B cell (primary cell): ENCODE data around the gene SLCO3A1.

Source experiments
- EZH2 ChIP-seq: IDR thresholded peaks from 2 replicates; pipeline ENCODE4 v1.6.1; 2012; ENCODE audit warnings: borderline replicate concordance, low read depth, mild to moderate bottlenecking, moderate library complexity, low read length; ENCODE audit not compliant: insufficient read depth, poor library complexity, severe bottlenecking
- TF ChIP-seq, protein P1 (sequence below): fragments of 200-600 bp; IDR thresholded peaks from one replicate; pipeline ENCODE4 v1.8.0; 2022; ENCODE audit warnings: antibody characterized with exemption, mild to moderate bottlenecking

DNA sequence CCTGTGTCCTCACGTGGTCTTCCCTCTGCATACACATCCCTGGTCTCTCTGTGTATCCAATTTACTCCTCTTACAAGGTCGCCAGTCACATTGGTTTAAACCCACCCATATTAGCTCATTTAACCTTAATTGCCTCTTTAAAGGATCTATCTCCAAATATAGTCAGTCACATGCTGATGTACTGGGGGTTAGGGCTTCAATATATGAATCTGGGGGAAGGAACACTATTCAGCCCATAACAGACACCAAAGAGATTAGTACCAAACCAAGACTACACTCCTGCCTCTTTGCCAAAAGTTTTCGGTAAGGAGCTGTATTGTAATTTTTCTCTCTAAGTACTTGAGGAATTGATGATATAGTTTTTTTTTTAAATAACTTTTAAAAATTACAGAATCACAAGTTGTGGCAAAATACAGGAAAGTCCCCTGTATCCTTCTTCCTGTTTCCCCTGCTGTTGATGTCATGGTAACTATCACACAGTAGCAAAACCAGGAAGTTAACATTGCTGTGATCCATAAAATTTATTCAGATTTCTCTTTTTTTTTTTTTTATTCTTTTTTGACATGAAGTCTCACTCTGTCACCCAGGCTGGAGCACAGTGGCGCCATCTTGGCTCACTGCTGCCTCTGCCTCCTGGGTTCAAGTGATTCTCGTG lies 67.8 kb downstream of the SLCO3A1 start:
- TF ChIP-seq, protein P1, sequence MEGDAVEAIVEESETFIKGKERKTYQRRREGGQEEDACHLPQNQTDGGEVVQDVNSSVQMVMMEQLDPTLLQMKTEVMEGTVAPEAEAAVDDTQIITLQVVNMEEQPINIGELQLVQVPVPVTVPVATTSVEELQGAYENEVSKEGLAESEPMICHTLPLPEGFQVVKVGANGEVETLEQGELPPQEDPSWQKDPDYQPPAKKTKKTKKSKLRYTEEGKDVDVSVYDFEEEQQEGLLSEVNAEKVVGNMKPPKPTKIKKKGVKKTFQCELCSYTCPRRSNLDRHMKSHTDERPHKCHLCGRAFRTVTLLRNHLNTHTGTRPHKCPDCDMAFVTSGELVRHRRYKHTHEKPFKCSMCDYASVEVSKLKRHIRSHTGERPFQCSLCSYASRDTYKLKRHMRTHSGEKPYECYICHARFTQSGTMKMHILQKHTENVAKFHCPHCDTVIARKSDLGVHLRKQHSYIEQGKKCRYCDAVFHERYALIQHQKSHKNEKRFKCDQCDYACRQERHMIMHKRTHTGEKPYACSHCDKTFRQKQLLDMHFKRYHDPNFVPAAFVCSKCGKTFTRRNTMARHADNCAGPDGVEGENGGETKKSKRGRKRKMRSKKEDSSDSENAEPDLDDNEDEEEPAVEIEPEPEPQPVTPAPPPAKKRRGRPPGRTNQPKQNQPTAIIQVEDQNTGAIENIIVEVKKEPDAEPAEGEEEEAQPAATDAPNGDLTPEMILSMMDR: no peak
- TF ChIP-seq EZH2: no peak
